Calu3 (cell line): ENCODE measurements around the gene ZBBX. TPM values are rescaled to one million over a fixed set of nuclear protein-coding genes. Genes with fewer than 3 reads are reported as not detected.

Experiments
- BruUV-seq: library from RNA; stranded (reverse); fragments of 400-500 nt; replicated peaks from 2 replicates; lab custom pipeline; 2021; lab: Mats Ljungman, UMichigan
- CTCF ChIA-PET: fragments of 300-600 bp; sonication (Branson Sonifier 250); formaldehyde crosslinking; loops from one replicate; lab custom pipeline; 2022; ENCODE audit warnings: antibody characterized with exemption; lab: Charles Lee
- DNase-seq: peaks from one replicate; pipeline ENCODE4 v3.0.0; 2022
- H3K27ac Mint-ChIP-seq: one replicate; pipeline ENCODE4 v1.8.0; 2022; ENCODE audit warnings: mixed read lengths; ENCODE audit not compliant: unreplicated experiment
- H3K27me3 Mint-ChIP-seq: one replicate; pipeline ENCODE4 v1.8.0; 2022; ENCODE audit warnings: mixed read lengths; ENCODE audit not compliant: unreplicated experiment
- H3K36me3 Mint-ChIP-seq: one replicate; pipeline ENCODE4 v1.8.0; 2022; ENCODE audit warnings: mild to moderate bottlenecking, moderate library complexity, mixed read lengths; ENCODE audit not compliant: insufficient read depth, unreplicated experiment
- H3K4me1 Mint-ChIP-seq: one replicate; pipeline ENCODE4 v1.8.0; 2022; ENCODE audit warnings: mild to moderate bottlenecking, low read depth, mixed read lengths; ENCODE audit not compliant: unreplicated experiment
- H3K4me3 Mint-ChIP-seq: one replicate; pipeline ENCODE4 v1.8.0; 2022; ENCODE audit warnings: mild to moderate bottlenecking, low read depth, moderate library complexity, mixed read lengths; ENCODE audit not compliant: unreplicated experiment
- H3K9me3 Mint-ChIP-seq: one replicate; pipeline ENCODE4 v1.8.0; 2022; ENCODE audit warnings: low read depth, mixed read lengths; ENCODE audit not compliant: unreplicated experiment
- intact Hi-C: fragments of 100-400 bp; cut with micrococcal nuclease; formaldehyde crosslinking; loops from one replicate; pipeline ENCODE4 v1.10.0; 2022; ENCODE audit not compliant: unreplicated experiment
- total RNA-seq: library from RNA; stranded (reverse); gene quantifications from 2 replicates; pipeline ENCODE4 v1.2.3, GENCODE V29; 2022
- TF ChIP-seq, protein P1 (sequence below): fragments of 200-600 bp; IDR thresholded peaks from one replicate; pipeline ENCODE4 v1.8.0; 2022; ENCODE audit warnings: antibody characterized with exemption; ENCODE audit not compliant: unreplicated experiment

Gene ZBBX
- total RNA-seq, 1 experiment from 2014 or later, result 0.57 TPM

DNA sequence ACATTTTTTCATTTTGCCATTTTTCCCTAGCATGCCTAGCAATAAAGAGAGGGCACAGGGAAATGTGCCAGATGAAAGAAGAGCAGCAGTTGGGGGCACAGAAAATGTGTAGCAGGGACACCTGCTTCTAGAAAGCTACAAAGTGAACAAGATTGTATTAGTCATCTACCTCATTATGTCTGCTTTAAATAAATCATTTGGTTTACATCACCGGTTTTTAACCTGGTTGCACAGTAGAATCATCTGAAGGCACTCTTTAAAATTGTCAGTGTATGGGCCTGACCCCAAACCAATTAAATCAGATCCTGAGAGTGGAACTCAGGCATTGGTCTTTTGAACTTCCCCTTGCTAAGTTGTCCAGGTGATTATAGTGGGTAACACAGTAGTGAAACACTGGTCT is 73.8 kb downstream of the ZBBX start:
- H3K27ac Mint-ChIP-seq, result no peak overlapping the region
- CTCF ChIA-PET, result no interaction called here
- no peaks in the 10 kb centered on the region for H3K4me1 Mint-ChIP-seq
- BruUV-seq, result no TSS peak
- H3K4me3 Mint-ChIP-seq, result no peak overlapping the region
- no peaks in the 10 kb centered on the region for H3K27me3 Mint-ChIP-seq
- TF ChIP-seq, protein P1, sequence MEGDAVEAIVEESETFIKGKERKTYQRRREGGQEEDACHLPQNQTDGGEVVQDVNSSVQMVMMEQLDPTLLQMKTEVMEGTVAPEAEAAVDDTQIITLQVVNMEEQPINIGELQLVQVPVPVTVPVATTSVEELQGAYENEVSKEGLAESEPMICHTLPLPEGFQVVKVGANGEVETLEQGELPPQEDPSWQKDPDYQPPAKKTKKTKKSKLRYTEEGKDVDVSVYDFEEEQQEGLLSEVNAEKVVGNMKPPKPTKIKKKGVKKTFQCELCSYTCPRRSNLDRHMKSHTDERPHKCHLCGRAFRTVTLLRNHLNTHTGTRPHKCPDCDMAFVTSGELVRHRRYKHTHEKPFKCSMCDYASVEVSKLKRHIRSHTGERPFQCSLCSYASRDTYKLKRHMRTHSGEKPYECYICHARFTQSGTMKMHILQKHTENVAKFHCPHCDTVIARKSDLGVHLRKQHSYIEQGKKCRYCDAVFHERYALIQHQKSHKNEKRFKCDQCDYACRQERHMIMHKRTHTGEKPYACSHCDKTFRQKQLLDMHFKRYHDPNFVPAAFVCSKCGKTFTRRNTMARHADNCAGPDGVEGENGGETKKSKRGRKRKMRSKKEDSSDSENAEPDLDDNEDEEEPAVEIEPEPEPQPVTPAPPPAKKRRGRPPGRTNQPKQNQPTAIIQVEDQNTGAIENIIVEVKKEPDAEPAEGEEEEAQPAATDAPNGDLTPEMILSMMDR, result no peak
- DNase-seq, result no peak
- peaks cover 6% of the 10 kb centered on the region for H3K9me3 Mint-ChIP-seq
- H3K36me3 Mint-ChIP-seq, result no peaks in the 10 kb centered on the region
- intact Hi-C loops, result no loop called here

DNA sequence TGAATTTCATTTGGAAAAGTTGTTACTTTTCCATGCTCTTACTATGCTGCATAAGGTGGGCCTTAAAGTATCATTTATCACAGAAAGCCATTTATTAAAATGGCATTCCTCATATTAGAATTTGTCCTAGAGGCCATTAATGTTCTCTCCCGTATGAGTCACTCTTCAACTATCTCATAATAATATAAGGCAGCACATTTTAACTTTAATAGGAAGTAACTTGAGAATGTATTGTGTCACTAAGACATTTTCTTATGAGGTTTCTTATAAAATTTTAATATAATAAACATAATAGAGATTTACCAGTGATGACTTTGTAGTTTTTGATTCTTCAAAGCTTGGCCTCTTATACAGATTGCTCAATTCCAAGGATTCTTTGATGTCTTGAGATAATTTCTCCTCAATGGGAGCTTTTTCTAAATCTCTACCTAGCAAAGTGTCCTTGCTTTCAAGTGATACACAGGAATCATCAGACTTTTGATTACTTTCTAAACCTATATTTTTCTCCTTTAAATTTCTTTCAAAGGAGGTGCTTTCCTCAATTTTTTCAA is 74.7 kb downstream of the ZBBX start:
- TF ChIP-seq, protein P1, result no peak
- Mint-ChIP-seq H3K4me3 (no peak overlapping the region), H3K27ac (no peak overlapping the region), H3K36me3 (no peaks in the 10 kb centered on the region), H3K27me3 (no peaks in the 10 kb centered on the region), H3K4me1 (no peaks in the 10 kb centered on the region), H3K9me3 (peaks cover 3% of the 10 kb centered on the region)
- CTCF ChIA-PET, result no interaction called here
- intact Hi-C loops, result no loop called here
- BruUV-seq, result no TSS peak
- no peak for DNase-seq

DNA sequence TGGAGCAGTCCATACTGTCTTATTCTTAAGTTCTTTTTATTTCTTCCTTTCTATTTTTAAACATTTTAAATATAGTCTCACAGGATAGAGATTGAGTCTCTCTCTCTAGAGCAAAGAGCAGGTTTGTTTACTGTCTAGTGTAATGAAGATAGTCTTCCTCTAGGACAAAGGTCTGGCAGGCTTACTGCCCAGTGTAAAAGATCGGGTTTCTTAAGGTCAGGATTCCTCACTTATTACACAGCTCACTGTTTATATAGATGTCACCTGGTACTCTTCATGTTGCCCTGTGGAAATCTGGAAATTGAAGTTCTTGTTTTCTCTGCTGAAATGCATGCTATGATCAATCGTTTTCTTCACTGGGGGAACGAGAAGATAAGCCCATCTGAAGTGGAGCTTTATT is 76.0 kb downstream of the ZBBX start:
- intact Hi-C loops, result no loop called here
- TF ChIP-seq, protein P1, result no peak
- H3K4me3 Mint-ChIP-seq, result no peak overlapping the region
- no peaks in the 10 kb centered on the region for H3K36me3 Mint-ChIP-seq
- no peaks in the 10 kb centered on the region for H3K4me1 Mint-ChIP-seq
- H3K27ac Mint-ChIP-seq, result no peak overlapping the region
- CTCF ChIA-PET, result no interaction called here
- H3K27me3 Mint-ChIP-seq, result no peaks in the 10 kb centered on the region
- no TSS peak for BruUV-seq
- peaks cover 3% of the 10 kb centered on the region for H3K9me3 Mint-ChIP-seq
- DNase-seq, result no peak

- no peak for DNase-seq
- no TSS peak for BruUV-seq
- CTCF ChIA-PET, result no interaction called here
- H3K36me3 Mint-ChIP-seq, result no peaks in the 10 kb centered on the region
- intact Hi-C loops, result no loop called here
- no peaks in the 10 kb centered on the region for H3K9me3 Mint-ChIP-seq
- no peak overlapping the region for H3K27ac Mint-ChIP-seq
- no peaks in the 10 kb centered on the region for H3K4me1 Mint-ChIP-seq
- no peak overlapping the region for H3K4me3 Mint-ChIP-seq
- no peaks in the 10 kb centered on the region for H3K27me3 Mint-ChIP-seq
- TF ChIP-seq, protein P1, result no peak
Measured at GRCh38 chr3:167302678-167303077, 77.4 kb downstream of the ZBBX start.
